Measurements from ENCODE around the gene CDH23.

The CDH23 gene

GRCh38 chr10:71383972-71384687, 12.6 kb upstream of the CDH23 start:
- no peak for DNase-seq (ENCODE audit: low read depth, low spot score)
- ChIA-PET POLR2A (no interaction called here), CTCF (interaction anchor here (0.7 to 5.8 kb wide), 34 partner anchors 10 to 513 kb away, joined by 3 to 54 read pairs (median 4); partner anchors contain the start of gene CDH23)
- peak; percentile 97 for TF ChIP-seq CTCF (IDR thresholded peaks at IDR 0.05; ENCODE audit: insufficient read depth, low read length, missing control alignments)
- no peak overlapping the region for H3K4me3 ChIP-seq (ENCODE audit: low read depth, low read length)

GRCh38 chr10:71388171-71388570, 8.5 kb upstream of the CDH23 start:
- H3K4me3 ChIP-seq (ENCODE audit: low read depth, low read length), result no peak overlapping the region
- TF ChIP-seq CTCF (IDR thresholded peaks at IDR 0.05; ENCODE audit: insufficient read depth, low read length, missing control alignments), result no peak
- POLR2A ChIA-PET, result no interaction called here
- CTCF ChIA-PET, result interaction anchor here (0.9 kb wide), 1 partner anchor 14 kb away, joined by 4 read pairs; no protein-coding TSS in a partner anchor
- no peak for DNase-seq (ENCODE audit: low read depth, low spot score)

DNA sequence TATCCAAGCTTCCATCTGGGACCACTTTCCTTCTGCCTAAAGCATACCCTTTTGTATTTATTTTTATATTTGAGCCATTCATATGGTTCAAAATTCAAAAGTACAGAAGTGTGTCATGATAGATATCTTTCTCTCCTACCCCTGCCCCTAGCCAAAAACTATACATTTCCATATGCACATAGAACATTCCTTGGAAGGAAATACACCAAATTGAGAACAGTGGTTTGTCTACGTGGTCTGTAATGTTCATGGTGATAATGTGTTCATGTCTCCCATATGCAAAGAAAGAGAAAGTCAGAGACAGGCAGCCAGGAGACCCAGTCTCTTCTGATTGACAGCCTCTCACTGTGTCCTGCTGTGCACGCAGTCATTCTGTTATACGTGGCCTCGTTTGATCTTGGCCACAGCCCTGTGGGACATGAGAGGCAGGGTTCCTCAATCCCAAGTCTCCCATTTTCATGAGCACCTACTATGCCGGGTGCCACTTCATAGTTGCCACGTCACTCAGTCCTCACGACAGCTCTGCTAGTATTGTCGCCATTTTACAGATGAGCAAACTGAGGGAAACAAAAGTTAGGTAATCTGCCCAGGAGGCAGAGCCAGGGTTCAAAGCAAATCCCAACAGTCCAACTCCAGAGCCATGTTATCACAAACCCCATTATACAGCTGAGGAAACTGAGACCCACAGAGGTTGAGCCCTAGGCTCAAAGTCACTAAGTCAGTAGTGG, 8.0 kb upstream of the CDH23 start:
- ChIA-PET POLR2A (no interaction called here), CTCF (interaction anchor here (1.2 to 2.7 kb wide), 3 partner anchors 10 to 182 kb away, joined by 3 to 10 read pairs (median 8); no protein-coding TSS in a partner anchor)
- no peak overlapping the region for H3K4me3 ChIP-seq (ENCODE audit: low read depth, low read length)
- no peak for DNase-seq (ENCODE audit: low read depth, low spot score)
- no peak for TF ChIP-seq CTCF (IDR thresholded peaks at IDR 0.05; ENCODE audit: insufficient read depth, low read length, missing control alignments)

DNA sequence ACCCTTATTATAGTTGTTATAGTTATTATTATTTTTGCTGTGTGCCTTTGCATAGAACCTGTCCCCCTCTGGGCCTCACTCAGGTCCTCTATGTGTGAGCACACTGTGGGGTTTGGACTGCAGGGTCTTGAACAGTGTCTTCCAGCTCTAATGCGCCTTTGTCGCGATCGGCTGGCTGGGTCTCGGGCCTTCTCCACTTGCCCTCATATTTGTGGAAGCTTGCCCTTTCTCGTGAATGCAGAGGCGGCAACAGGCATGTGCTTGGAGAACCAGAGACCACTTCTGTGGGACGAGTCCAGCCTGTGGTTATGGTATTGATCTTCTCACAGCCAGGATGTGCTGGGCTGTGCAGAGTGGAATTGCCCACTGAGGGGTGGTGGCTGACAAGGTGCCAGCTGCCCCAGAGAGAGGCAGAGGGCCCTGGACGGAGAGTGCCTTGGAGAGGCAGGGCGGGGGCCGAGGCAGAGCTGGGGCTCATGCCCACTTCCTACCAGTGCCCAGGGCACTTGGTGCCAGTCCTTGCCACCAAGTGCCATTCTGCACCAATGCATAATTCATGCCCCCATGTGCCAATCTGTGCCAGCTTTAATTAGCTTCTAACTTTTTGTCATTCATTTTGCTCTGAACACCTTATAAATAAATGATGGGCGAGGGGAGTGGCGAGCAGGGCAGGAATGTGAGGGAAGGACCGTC, 6.8 kb upstream of the CDH23 start:
- DNase-seq (ENCODE audit: low read depth, low spot score), result no peak
- CTCF ChIA-PET, result interaction anchor here (0.9 to 2.7 kb wide), 5 partner anchors 9 to 220 kb away, joined by 3 to 10 read pairs (median 5); no protein-coding TSS in a partner anchor
- POLR2A ChIA-PET, result no interaction called here
- no peak for TF ChIP-seq CTCF (IDR thresholded peaks at IDR 0.05; ENCODE audit: insufficient read depth, low read length, missing control alignments)
- H3K4me3 ChIP-seq (ENCODE audit: low read depth, low read length), result no peak overlapping the region

DNA sequence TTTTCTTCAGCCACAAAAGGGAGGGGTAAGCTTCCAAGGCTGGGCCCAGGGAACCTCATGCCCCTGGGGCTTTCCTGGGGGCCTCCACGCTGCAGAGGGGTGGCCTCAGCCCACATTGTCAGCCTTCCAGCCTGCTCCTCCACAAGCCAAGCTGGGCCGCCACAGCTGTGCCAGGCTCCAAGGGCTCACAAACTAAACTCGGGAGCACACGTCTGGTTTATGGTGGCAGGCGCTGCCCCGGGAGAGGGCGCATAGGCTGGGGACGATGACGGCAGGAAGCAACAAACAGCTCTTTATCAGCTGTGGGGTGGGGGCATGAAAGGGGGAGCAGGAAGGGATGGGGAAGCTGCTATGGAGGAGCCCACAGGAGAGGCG, 6.3 kb upstream of the CDH23 start:
- CTCF ChIA-PET, result interaction anchor here (0.9 to 2.7 kb wide), 4 partner anchors 9 to 220 kb away, joined by 4 to 10 read pairs (median 6); no protein-coding TSS in a partner anchor
- POLR2A ChIA-PET, result no interaction called here
- no peak for DNase-seq (ENCODE audit: low read depth, low spot score)
- H3K4me3 ChIP-seq (ENCODE audit: low read depth, low read length), result no peak overlapping the region
- no peak for TF ChIP-seq CTCF (IDR thresholded peaks at IDR 0.05; ENCODE audit: insufficient read depth, low read length, missing control alignments)
